CD4-positive, alpha-beta T cell treated with Interleukin-21 for 1 hour (primary cell): ENCODE data around the gene LBHD2.

Experiments
- DNase-seq: peaks from one replicate; pipeline ENCODE4 v3.0.0-alpha.2; 2020

LBHD2 gene

DNA sequence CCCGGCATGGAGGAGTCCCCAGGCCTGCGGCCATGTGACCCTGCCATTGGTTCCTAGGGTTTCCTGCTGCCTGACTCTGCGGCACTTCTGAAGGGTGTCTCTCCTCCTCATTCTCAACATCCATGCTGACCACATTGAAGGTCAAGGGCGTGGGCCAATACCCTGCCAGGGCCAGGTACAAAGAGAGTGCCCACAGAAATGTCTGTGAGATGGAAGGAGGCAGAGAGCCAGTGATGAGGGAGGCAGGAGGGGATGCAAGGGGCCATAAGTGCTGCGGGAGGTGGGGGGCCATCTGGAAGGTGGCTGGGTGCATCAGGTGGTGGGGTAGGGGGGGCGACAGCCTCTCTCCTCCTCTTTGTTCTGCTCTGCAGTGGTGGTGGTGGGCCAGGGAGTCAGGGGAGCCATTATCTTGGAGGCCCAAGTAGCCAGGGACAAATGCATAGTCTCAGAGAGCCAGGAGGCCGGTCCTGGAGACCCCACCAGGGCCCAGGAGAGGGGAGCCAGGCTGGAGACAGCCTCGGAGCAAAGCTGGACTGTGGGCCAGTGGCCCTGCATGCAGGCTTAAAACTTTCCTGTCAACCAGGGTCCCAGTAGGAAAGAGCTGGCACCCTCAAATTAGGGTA lies 13.6 kb upstream of the LBHD2 start:
- no peak for DNase-seq

DNA sequence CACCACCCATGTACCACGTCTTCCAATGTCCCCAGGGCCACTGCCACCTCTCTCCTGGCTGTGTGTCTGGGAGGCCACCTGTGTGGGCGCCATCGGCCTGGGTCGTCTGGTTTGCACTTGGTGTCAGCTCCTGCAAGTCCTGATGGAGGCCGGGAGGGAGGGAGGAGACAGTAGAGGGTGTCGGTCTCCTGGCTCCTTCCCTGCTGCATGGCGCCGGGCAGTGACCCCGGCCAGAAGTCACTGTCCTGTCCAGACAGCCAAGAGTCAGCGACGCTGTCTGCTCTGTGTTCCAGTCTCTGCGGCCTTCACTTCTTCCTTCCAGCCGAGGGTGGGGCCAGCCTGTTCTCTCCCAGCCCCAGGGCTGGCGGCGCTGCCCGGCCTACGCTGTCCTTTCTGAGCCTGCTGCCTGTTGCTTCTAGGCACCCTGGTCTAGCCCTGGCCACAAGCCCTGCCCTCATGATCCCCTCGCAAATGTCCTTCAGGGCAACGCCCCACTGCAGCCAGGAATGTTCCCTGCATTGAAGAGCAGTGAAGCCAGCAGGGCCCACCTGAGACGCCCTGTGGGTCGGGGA lies 13.0 kb upstream of the LBHD2 start:
- DNase-seq: no peak

DNA sequence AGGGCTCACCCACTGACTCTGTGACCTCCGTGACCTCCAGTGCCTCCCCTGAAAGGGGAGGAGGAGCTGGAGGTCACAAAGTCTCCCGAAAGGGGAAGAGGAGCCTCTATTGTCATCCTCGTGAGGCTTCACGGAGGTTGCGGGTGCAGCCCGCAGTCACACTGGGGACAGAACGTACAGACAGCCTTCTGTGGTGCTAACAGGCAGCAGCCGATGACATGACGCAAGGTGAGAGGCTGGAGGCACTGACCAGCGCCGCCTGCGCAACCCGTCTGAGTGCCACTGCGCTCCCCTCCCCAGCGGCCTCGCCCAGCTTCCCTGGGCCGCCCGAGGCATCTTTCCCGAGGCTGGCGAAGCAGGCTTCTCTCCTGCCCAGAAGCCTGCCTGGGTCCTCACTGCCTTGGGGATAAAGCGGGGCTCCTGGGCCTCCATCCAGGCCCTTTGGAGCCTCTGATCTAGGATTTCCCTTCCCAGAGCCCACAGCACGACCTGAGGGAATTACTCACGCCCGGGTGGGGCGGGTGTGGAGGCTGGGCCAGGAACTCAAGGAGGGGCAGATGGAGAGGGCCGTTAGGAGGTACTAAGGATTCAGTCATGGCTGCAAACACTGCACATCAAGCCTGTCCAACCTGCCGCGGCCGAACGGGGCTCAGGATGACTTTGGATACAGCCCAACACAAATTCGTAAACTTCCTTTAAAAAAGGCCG lies 12.3 kb upstream of the LBHD2 start:
- DNase-seq: no peak

DNA sequence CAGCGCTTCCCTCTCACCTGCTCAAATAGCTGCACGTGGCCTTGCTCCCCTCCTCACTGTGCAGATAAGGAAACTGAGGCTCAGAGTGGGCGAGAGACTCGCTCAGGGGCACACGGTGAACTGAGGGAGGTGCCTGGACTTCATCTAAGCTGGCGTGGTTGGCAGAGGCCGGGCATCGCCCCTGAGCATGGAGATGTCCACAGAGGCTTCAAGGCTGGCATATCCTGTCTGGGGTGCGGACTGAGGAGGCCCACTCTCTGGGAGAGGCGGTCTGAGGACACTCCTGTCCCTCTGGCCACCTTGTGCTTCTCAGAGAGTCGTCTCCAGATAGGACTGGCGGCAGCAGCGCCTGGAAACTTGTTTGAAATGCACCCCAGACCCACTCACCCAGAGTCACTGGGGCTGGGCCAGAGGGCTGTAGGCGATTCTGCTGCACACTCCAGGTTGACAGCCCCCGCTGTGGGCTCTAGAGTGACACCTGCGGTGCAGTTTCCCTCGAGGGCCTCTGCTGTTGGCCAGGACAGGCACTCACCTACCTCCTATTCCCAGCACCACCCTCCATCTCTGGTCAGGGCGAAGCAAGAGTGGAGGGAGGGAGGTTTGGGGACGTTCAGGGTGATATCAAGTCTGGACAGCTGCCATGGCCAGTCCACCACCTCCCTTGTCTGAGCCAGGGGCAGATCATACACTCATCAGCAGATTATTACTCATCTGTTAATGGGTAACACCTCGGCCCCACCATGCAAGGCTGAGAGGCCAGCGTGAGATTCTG lies 11.2 kb upstream of the LBHD2 start:
- no peak for DNase-seq

DNA sequence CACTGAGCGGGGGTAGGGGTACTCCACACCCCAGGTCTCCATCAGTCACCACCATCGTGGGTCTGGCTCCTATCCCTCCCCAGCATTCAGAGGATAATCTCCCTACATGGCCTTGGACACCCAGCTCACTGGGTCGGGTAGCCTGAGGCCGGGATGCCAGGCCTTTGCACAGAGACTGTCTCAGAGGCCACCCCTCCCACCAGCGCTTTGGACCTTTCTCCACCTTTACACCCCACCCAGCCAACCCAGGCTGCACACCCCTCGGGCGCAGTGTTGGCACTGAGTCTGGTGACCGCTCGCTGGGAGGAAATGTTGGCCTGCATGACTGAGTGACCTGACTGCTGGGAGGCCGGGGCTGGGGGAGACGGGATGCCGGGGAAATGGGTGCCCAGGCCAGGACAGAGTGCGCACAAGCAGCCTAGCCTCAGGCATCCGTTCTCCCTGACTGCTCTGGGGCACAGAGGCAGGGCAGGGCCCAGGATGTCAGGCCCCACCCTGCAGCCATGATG lies 10.6 kb upstream of the LBHD2 start:
- DNase-seq: no peak

DNA sequence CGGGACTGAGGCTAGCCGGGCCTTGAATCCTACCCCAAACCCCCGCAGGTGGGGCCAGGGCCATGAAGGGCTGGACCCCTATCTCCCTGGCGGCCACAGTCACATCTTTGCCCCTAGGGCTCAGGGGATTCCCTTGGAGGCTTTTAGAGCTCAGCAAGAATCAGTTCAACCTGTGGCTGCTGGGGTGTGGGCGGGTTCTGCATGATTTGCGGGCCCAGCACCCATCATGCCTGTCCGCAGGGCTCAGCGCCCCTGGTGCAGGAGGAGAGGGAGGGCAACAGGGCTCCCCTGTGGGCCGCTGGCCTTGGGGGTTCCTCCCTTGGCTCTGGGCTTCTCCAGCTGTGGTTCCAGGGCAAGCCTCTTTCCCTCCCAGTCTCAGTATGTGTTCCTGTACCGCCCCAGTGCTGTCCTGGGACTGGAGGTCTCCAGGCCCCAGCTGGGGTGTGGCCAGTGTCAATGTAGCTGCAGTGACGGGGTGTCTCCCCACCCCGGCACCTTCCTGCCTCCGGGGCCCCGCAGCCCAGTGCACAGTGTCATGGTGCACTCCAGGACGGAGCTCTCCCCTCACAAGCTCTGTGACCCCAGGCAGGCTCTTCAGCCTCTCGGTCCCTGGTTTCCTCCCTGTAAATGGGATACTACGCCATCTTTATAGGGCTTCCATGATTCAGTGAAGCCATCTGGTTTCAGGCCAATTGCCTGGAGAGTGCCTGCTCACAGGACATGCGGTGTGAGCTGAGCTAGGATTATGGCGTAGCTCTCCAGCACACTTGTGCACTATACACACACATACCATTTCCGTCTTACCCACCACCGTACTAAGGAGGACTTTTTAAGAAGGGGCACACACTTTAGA lies 9.9 kb upstream of the LBHD2 start:
- DNase-seq: no peak

DNA sequence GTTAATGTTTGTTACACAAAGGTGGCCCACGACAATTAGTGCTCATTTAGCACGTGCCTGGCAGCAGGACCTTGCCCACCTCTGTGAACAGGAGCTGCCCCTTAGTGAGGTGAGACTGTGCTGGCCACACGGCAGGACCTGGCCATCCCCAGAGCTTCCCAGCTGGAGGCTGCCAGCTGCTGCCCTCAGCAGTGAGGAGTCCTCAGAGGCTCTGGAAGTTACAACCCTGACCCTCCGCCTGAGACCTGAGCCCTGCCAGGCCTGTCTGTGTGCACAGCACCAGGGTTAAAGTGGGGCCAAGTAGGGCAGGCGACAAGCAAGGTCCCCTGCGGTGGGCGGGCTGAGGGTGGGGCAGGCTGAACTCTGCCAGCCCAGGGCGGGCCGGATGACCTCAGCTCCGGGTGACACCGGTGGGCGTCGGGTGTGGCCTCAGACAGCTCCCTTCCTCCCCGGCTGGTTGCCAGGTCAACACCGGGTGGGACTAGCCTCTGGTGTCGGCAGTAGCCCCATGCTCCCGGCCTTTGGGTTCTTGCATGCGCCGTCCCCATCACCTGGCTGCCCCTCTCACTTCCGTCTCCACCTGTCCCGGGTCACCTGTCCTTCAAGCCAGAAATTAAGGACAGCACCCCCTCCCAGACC lies 9.2 kb upstream of the LBHD2 start:
- DNase-seq: peak; percentile 19

DNA sequence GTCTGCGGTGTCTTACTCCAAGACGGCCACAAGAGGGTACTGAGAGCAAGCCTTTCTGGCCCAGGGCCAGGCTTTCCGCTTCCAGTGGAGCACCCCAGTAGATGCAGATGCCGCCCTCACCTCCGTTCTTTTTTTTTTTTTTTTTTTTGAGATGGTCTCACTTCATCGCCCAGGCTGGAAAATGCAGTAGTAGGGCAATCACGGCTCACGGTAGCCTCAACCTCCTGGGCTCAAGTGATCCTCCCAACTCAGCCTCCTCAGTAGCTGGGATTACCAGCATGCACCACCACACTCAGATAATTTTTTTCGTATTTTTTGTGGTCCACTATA lies 5.6 kb upstream of the LBHD2 start:
- peak; percentile 82 for DNase-seq

DNA sequence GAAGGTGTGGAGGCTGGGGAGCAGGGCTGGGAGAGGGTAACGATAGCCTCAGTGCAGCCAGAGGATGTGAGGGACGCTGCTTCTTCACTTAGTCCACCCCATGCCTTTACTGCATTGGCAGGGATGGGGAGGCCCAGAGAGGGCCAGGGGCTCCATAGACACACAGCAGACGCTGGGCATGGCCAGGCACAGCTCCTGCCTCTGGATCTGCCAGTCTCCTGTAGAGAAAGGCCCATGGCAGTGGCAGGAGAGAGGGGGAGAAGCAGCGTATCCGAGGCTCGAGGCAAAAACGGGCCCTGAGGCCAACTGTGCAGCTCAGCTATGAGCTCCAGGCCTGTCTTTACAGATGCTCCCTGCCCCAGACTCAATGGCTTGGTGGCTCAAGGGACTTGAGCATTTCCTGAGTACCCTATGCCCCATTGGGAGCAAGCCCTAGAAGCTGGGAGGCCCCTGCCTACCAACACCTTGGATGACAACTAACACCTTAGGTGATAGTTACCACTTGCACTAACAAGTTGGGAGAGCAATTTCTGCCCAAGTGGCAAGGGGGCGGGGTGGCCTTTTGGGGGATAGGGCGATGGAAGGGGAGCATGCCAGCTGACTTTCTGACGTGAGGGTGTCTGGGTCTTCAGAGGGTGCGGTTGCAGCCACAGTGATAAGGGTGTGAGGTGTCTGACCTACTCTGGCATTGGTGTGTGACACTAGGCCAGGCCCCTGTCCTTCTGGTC lies 5.0 kb upstream of the LBHD2 start:
- DNase-seq: no peak

DNA sequence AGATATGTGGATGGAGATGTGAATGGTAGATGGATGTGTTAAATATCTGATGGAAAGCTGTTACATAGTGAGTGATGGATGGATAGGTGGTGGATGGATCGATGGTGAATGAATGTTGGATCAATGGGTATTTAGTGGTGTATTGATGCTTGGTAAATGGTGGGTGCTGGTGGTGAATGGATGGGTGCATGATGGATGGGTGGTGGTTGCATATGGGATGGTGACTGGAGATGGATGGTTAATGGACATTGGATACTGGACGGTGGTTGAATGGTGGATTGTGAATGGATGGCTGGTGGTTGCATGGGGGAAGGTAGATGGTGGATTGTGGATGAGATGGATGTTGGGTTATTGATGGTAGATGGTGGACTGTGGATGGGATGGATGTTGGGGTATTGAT lies 2.1 kb upstream of the LBHD2 start:
- DNase-seq: no peak

DNA sequence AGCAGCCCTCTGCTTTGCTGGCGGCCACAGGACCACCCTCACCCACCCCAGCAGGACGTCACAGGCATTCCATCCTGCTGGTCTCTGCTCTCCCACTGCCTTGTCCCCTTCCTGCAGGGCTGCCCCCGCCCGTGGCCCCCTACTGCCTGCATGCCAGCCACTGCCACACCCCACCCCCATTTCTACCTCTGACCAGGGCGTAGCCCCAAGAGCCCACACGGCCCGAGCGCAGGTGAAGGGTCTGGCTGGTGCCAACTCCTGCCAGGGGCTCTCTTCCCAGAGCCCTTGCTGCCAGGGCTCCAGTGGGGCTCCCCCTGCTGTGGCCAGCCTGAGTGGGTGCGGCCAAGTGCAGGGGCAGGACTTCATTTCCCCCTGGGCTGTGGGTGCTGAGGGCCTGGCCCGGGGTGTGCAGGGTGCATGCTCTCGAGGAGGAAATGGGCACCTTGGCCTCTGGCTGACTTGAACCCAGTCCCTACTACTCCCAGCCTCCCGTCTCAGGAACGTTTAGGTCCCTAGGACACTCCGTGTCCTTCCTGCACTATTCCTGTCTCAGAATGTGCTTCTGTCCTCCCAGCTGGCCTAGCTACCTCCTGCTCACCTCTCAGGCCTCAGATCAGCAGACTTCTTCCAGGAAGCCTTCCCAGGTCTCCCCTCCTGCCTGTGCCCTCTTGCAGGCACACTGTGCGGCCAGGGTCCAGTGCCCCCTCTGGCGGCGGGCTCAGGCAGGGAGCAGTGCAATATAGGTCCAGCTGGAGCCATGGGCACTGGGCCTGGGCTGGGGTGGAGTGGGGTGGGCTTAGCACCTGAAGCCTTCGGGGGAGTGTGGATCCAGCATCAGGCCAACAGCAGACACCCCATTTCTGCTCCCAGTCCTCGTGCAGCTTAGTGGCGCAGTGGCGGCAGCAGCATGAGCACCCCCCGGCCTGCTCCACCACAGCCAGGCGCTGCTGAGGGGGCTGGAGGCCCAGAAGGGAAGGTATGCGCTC lies 1.4 kb downstream of the LBHD2 start:
- no peak for DNase-seq

DNA sequence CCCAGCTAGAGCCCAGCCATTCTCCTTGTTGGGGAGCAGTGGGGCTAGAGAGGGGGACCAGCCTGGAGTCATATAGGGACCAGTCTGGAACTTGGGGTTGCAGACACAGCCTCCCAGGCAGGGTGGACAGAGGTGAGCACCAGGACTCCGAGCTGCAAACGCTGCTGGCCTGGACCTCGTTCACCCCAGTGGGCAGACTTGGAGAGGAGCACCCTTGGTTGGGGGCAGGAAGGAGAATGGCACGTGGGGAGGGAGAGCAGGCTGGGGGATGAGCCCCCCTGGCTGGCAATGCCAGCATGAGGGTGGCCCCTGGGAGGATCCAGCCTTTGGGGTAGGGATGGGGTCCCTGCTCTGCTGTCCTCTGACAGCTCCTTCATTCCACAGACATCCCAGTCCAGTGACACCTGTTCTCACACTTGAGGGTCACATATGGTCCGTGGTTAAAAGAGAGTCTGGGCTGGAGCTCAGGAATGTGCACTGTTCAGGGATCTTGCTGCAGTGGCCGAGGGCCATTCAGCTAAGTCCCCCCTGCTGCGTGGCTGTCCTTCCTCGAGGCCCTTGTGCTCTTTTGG lies 2.8 kb downstream of the LBHD2 start:
- no peak for DNase-seq

DNA sequence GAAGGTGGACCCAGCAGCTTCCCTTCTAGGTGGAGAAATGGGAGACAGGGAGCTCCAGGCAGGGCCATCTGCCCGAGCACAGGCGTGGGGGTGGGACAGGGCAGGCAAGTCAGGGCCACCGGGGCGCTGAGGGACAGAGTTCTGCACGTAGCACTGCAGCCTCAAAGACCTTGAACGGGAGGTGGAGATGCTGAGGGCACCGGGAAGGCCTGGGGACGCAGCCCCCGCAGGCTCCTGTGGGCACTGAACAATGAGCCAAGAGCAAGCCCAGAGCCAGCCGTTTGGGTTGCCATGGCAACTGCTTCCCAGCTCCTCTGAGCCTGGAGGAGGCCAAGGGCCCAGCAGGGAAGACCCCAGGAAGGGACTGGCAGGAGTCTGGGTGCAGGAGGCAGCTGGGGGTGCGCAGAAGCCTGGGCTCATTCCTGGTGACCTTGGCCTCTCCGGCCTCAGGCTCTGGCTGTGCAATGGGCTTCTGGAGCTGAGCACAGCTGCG lies 3.4 kb downstream of the LBHD2 start:
- DNase-seq: no peak

DNA sequence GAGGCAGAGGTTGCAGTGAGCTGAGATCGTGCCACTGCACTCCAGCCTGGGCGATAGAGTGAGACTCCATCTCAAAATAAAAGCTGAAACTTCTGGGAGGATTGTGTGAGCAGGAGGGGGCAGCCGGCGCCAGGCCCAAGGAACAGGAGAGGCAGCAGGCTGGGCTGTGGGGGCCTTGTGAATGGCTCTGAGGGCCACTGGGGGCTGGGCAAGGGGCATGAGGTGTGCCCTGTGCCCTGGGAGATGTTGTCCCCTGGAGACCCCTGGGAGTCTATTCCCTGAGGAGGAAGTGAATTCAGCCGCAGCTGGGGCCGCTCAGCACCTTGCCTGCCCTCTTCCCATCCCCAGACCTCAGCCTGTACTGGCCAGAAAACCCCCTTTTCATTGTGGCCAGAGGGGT lies 4.9 kb downstream of the LBHD2 start:
- DNase-seq: no peak

DNA sequence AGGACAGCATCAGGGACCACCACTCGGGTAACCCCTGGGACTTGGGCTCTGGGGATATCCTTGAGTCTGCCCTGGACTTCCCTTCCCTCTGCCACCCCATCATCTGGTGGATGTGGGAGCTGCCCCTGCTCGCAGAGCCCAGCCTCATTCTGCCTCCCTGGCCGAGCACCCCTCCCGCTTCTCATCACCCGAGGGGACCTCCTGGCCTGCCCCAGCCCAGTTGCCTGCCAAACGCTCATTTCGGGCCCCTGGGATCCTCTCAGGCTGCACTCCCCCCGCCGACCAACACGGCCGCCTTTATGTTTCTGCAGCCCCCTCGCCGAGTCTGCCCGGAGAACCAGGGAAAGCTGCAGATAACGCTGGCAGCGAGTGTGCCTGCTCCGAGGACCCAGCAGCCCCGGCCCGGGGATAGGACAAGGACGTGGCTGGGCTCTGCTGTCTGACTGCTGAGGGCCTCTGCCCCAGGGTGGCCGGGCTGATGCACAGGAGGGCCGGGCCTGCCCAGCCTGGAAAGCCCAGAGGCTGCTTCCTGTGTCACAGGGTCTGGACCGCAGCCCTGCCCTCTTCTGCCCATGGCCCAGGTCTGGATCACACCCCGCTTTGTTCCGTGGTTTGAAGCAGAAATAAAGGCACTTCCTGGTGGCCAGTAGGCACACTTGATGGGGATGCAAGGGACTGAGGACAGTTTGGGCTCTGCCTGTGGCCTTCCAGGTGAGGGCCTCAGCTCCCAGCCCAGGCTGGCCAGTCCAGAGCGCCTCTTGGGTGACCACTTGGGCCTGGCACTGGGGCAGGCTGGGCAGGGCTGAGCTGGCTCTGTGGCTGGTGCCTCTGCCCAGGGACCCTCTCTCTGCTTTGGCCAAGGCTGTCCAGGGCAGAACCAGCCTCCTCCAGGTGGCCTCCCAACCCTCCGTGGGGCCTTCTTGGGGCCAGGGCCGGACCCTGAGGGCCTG lies 5.7 kb downstream of the LBHD2 start:
- DNase-seq: no peak

DNA sequence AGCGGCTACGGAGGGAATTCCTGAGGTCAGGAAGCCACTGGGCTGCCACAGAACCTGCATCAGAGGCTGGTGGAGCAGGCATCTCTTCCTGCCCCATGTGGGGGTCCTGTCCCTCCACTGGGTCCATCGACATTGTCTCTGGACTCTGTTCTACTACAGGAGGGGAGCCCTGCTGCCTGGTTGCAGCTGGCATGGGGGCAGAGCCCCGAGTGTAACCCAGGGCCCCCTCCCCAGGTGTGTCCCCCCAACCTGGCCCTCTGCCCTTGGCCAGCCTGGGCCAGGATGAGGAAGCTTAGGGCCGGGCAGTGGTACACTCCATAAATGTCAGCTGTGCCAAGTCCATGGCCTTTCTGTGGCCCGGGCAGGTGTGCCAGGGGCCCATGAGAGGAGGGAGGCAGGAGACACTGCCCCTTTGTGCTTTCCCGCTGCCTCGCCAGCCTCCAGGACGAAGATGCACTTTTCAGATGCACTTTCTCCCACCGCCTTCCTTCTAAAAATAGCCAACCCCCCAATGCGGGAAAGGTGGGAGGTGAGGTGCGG lies 6.5 kb downstream of the LBHD2 start:
- no peak for DNase-seq

DNA sequence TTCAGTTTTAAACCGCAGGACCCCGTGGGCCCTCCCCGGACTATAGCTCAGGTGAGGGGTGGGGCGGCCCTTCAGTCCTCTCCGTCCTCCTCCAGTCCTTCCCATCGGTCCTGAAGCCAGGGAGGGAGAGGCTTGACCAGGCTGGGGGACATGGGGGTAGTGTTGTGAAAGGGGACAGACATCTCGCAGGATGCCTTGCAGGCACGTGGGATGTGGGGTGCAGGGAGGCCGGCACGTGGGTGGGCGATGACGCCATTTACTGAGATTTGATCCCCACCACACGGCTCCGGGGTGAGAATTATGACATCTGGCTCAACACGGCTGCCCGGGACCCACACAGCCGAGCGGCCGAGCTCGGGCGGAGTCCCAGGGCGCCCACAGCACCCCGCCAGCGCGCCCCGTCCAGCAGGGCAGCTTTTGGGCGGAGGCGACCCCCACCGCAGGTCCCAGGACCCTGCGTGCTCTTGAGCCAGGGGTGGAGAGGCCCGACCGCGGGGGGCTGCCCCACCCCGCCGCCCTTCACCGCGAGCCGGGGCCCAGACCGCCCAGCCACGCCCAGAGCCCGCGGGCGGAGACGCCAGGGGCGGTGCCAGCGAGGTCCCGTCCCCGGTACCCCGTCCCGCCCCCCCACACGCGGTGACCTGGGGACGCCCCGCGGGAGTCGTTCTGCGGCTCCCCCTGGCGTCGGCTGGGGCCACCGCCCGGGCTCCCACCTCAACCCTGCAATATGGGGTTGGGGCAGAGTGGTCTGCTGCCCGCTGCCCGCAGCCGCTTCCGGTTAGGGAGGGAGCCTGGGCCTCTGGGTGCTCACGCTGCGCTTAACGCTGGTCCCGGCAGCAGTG lies 7.3 kb downstream of the LBHD2 start:
- peak; percentile 79 for DNase-seq
